Spleen (tissue), 11 donors: ENCODE results near the gene SFRP2. TPM values are rescaled to one million over a fixed set of nuclear protein-coding genes. Genes with fewer than 3 reads are reported as not detected.

Experiments
- DNase-seq: peaks from one replicate; pipeline ENCODE4 v3.0.0-alpha.2; 2020
- H3K27ac ChIP-seq, 8 donors: fragments of 200-600 bp; sonication (generic) in 7 of 8; 1 replicate in 4 of 8; 2 replicates in 4 of 8; pipeline versions ENCODE4 v1.5.0 to v1.8.0; 2016 to 2021; ENCODE audit warnings: inconsistent platforms in 4 of 8, mild to moderate bottlenecking in 4 of 8, moderate library complexity in 1 of 8
- H3K27me3 ChIP-seq, 7 donors: fragments of 200-600 bp; sonication (generic) in 6 of 7; replicated peaks in 1 of 7; 1 replicate in 4 of 7; 2 replicates in 3 of 7; pipeline versions ENCODE4 v1.5.0 to v1.8.0; 2016 to 2021; ENCODE audit warnings: inconsistent platforms in 3 of 7, mild to moderate bottlenecking in 1 of 7
- H3K36me3 ChIP-seq, 6 donors: fragments of 200-600 bp; sonication (generic) in 5 of 6; 1 replicate in 4 of 6; 2 replicates in 2 of 6; pipeline versions ENCODE4 v1.5.0 to v1.8.0; 2016 to 2021; ENCODE audit warnings: inconsistent platforms in 2 of 6
- H3K4me1 ChIP-seq, 6 donors: fragments of 200-600 bp; sonication (generic) in 5 of 6; 1 replicate in 3 of 6; 2 replicates in 3 of 6; pipeline versions ENCODE4 v1.5.0 to v1.8.0; 2016 to 2021; ENCODE audit warnings: inconsistent platforms in 3 of 6
- H3K4me3 ChIP-seq, 8 donors: fragments of 200-600 bp; sonication (generic) in 7 of 8; 1 replicate in 4 of 8; 2 replicates in 4 of 8; pipeline versions ENCODE4 v1.5.0 to v1.8.0; 2016 to 2021; ENCODE audit warnings: inconsistent platforms in 4 of 8, mild to moderate bottlenecking in 4 of 8, moderate library complexity in 2 of 8
- H3K9me3 ChIP-seq, 8 donors: fragments of 200-600 bp; sonication (generic) in 7 of 8; 1 replicate in 4 of 8; 2 replicates in 4 of 8; pipeline versions ENCODE4 v1.5.0 to v1.8.0; 2016 to 2021; ENCODE audit warnings: inconsistent platforms in 4 of 8
- CTCF ChIP-seq, 11 experiments: fragments of 200-600 bp in 7 of 11; fragments of 450-650 bp in 4 of 11; sonication (generic) in 4 of 11; IDR thresholded peaks in 8 of 11; conservative IDR thresholded peaks in 3 of 11; 1 replicate in 7 of 11; 2 replicates in 4 of 11; pipeline versions ENCODE4 v1.4.0 to v1.8.0; 2016 to 2021; ENCODE audit warnings: antibody characterized with exemption in 11 of 11, inconsistent platforms in 4 of 11, mild to moderate bottlenecking in 1 of 11
- POLR2A ChIP-seq, 3 donors: fragments of 450-650 bp; IDR thresholded peaks; one replicate each; pipeline ENCODE4 v1.5.1; 2017; ENCODE audit warnings: antibody characterized with exemption in 3 of 3, mild to moderate bottlenecking in 1 of 3
- POLR2AphosphoS5 ChIP-seq, 3 donors: sonication (generic); formaldehyde crosslinking; IDR thresholded peaks; one replicate each; pipeline ENCODE4 v1.5.1; 2017; ENCODE audit warnings: antibody characterized with exemption in 3 of 3
- WGBS, 5 donors: extraction: QIAGEN DNeasy Blood & Tissue Kit in 3 of 5; methylation state at CpG; one replicate each; pipeline versions ENCODE4 v1.1.5 to v1.1.7; 2013 to 2018; 5-methylcytosine and 5-hydroxymethylcytosine counted together
- intact Hi-C: fragments of 100-400 bp; cut with DNase I; formaldehyde crosslinking; loops from one replicate; pipeline ENCODE4 v1.15.0; 2023; ENCODE audit warnings: low total_unique reads
- polyA plus RNA-seq, 3 donors: library from polyadenylated mRNA; stranded (reverse); fragments of 200-250 nt; gene quantifications; one replicate each; pipeline ENCODE4 v1.2.1, GENCODE V29; 2013
- total RNA-seq, 7 donors: library from RNA; depleted of rRNA in 3 of 7; stranded (reverse); fragments of >200 nt in 3 of 7; fragmentation: NEBNext Ultra II Directional in 4 of 7; extraction: Animal tissue kit (Norgen Biotek cat#: 25700) in 4 of 7; gene quantifications; one replicate each; pipeline versions ENCODE4 v1.1.0 to v1.2.1, GENCODE V29; 2016 to 2021
- donor health status: healthy with polysubstance abuse.
- donor health status: DM: no; HTN: no; CAD: no; lungs with moderate emphysema.
- donor health status: DM: no; HTN: no; CAD: no.
- donor health status: Bipolar disorder and iron deficiency.
- donor health status: healthy.
- donor health status: DM: no; HTN: no; CAD: no.
- donor health status: DM: yes; HTN: yes; CAD: no.

Gene SFRP2
- total and polyA plus RNA-seq, 10 donors: 0.23 to 0.94 (median 0.43) TPM; not detected in 2

GRCh38 chr4:153781717-153782416 is 7.0 kb downstream of the SFRP2 start:
- intact Hi-C loops: no loop called here

GRCh38 chr4:153781280-153781679 is 7.6 kb downstream of the SFRP2 start:
- Histone ChIP-seq H3K9me3 (peaks cover 0 to 10% (median 0%) of the 10 kb centered on the region in 8 donors), H3K36me3 (no peaks in the 10 kb centered on the region), H3K27me3 (peaks cover 0 to 61% (median 15%) of the 10 kb centered on the region in 7 donors), H3K4me3 (no peak overlapping the region), H3K4me1 (no peaks in the 10 kb centered on the region), H3K27ac (no peak overlapping the region)
- WGBS, 5 donors: 87 to 93% (median 92%) methylated on average over 17 of the region's 17 CpGs
- TF ChIP-seq POLR2A (IDR thresholded peaks at IDR 0.05) (no peak), POLR2AphosphoS5 (IDR thresholded peaks at IDR 0.05) (no peak), CTCF (IDR thresholded peaks at IDR 0.05 in 8 of 11, conservative IDR thresholded peaks at IDR 0.05 in 3 of 11) (no peak)
- intact Hi-C loops: no loop called here
- no peak for DNase-seq

More at GRCh38 chr4:153781717-153782416, 7.0 kb downstream of the SFRP2 start:
- Histone ChIP-seq H3K4me3 (no peak overlapping the region), H3K27me3 (peaks cover 0 to 66% (median 21%) of the 10 kb centered on the region in 7 donors), H3K4me1 (no peaks in the 10 kb centered on the region), H3K36me3 (no peaks in the 10 kb centered on the region), H3K9me3 (peaks cover 0 to 10% (median 0%) of the 10 kb centered on the region in 8 donors), H3K27ac (no peak overlapping the region)
- no peak for DNase-seq
- WGBS, 5 donors: 35 to 46% (median 41%) methylated on average over 6 of the region's 6 CpGs
- TF ChIP-seq POLR2A (IDR thresholded peaks at IDR 0.05) (no peak), CTCF (IDR thresholded peaks at IDR 0.05 in 8 of 11, conservative IDR thresholded peaks at IDR 0.05 in 3 of 11) (no peak)

GRCh38 chr4:153780876-153781275 is 8.0 kb downstream of the SFRP2 start:
- Histone ChIP-seq H3K4me1 (no peaks in the 10 kb centered on the region), H3K4me3 (no peak overlapping the region), H3K36me3 (no peaks in the 10 kb centered on the region), H3K27ac (no peak overlapping the region), H3K9me3 (peaks cover 0 to 10% (median 0%) of the 10 kb centered on the region in 8 donors), H3K27me3 (peaks cover 0 to 57% (median 12%) of the 10 kb centered on the region in 7 donors)
- no peak for DNase-seq
- no peak for TF ChIP-seq POLR2A (IDR thresholded peaks at IDR 0.05)
- TF ChIP-seq CTCF (IDR thresholded peaks at IDR 0.05 in 8 of 11, conservative IDR thresholded peaks at IDR 0.05 in 3 of 11): no peak
- TF ChIP-seq POLR2AphosphoS5 (IDR thresholded peaks at IDR 0.05): no peak
- intact Hi-C loops: no loop called here
- WGBS, 5 donors: 56 to 82% (median 76%) methylated on average over 1 of the region's 1 CpG

DNA sequence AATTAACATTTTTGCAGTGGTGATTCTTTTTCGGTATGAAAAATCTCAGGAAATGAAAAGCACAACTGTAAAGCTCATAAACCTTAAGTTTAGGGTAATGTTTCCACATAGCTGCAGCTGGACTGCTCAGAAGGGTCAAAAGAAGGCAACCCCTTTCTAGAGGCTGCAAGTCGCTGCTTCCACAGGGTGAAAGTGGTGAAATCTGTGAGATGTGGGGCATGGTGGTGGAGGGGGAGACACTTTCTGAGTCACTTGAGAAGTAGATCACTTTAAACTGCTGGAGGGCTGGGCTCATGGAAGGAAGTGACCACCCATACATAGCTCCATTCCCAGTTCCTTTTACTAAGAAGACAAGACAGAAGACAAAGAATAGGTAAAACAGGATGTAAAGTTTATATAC is 8.7 kb downstream of the SFRP2 start:
- intact Hi-C loops: no loop called here
- DNase-seq: no peak
- H3K27ac ChIP-seq: no peak overlapping the region
- TF ChIP-seq POLR2A (IDR thresholded peaks at IDR 0.05): no peak
- TF ChIP-seq POLR2AphosphoS5 (IDR thresholded peaks at IDR 0.05): no peak
- no peak for TF ChIP-seq CTCF (IDR thresholded peaks at IDR 0.05 in 8 of 11, conservative IDR thresholded peaks at IDR 0.05 in 3 of 11)
- peaks cover 0 to 52% (median 12%) of the 10 kb centered on the region in 7 donors for H3K27me3 ChIP-seq
- no peaks in the 10 kb centered on the region for H3K36me3 ChIP-seq
- WGBS, 5 donors: 52 to 72% (median 58%) methylated on average over 2 of the region's 2 CpGs
- H3K4me3 ChIP-seq: no peak overlapping the region
- peaks cover 0 to 10% (median 0%) of the 10 kb centered on the region in 8 donors for H3K9me3 ChIP-seq
- H3K4me1 ChIP-seq: no peaks in the 10 kb centered on the region
